H1 (cell line): ENCODE results near the gene NHLRC2. TPM values are rescaled to one million over a fixed set of nuclear protein-coding genes. Genes with fewer than 3 reads are reported as not detected.

Experiments used
- BCL11A ChIP-seq, 2 experiments: IDR thresholded peaks; one replicate each; pipeline ENCODE4 v1.6.1; 2011; ENCODE audit warnings: low read depth in 2 of 2, low read length in 2 of 2, mild to moderate bottlenecking in 2 of 2
- CEBPB ChIP-seq: IDR thresholded peaks from 2 replicates; pipeline ENCODE4 v1.6.1; 2012; ENCODE audit warnings: low read depth, low read length
- CHD7 ChIP-seq: fragments of 300-600 bp; sonication (generic); IDR thresholded peaks from 2 replicates; pipeline ENCODE4 v1.7.1; 2012; ENCODE audit warnings: low read length, moderate library complexity, mild to moderate bottlenecking, inconsistent platforms; ENCODE audit not compliant: insufficient replicate concordance
- CREB1 ChIP-seq: IDR thresholded peaks from 2 replicates; pipeline ENCODE4 v1.6.1; 2012; ENCODE audit warnings: inconsistent platforms
- EP300 ChIP-seq, 2 experiments: IDR thresholded peaks; 1 replicate in 1 of 2; 2 replicates in 1 of 2; pipeline ENCODE4 v1.6.1; 2011 to 2012; ENCODE audit warnings: low read depth in 2 of 2, low read length in 2 of 2, mild to moderate bottlenecking in 2 of 2, borderline replicate concordance in 1 of 2, inconsistent platforms in 1 of 2, moderate library complexity in 1 of 2
- POLR2A ChIP-seq, 2 experiments: IDR thresholded peaks; 1 replicate in 1 of 2; 2 replicates in 1 of 2; pipeline ENCODE4 v1.6.1; 2011; ENCODE audit warnings: low read depth in 2 of 2, low read length in 2 of 2, mild to moderate bottlenecking in 2 of 2; ENCODE audit errors: control extremely low read depth in 1 of 2
- SP1 ChIP-seq: IDR thresholded peaks from 2 replicates; pipeline ENCODE4 v1.6.1; 2011; ENCODE audit warnings: low read depth, low read length
- polyA plus RNA-seq, 7 experiments: library from polyadenylated mRNA; depleted of rRNA in 3 of 7; stranded (reverse) in 5 of 7; unstranded in 2 of 7; fragments of >200 nt in 5 of 7; fragments of 200-250 nt in 2 of 7; gene quantifications; 1 replicate in 5 of 7; 2 replicates in 1 of 7; 4 replicates in 1 of 7; pipeline versions ENCODE4 v1.2.1 to v1.2.3, GENCODE V29; 2011 to 2013; ENCODE audit warnings: missing spikeins in 2 of 7, mixed read lengths in 2 of 7
- total RNA-seq: library from RNA; stranded (reverse); fragmentation: NEBNext Ultra II Directional; extraction: Animal tissue kit (Norgen Biotek cat#: 25700); gene quantifications from 2 replicates; pipeline ENCODE4 v1.2.1, GENCODE V29; 2021
- TF ChIP-seq, protein P1 (sequence below): IDR thresholded peaks from 2 replicates; pipeline ENCODE4 v1.6.1; 2012; ENCODE audit warnings: inconsistent platforms

NHLRC2 gene
- total and polyA plus RNA-seq, 2 of the 8 experiments (the other 6 are each of a cell fraction or from before 2014, with no cell fraction given) = 4.9 to 25.6 TPM

GRCh38 chr10:113965683-113966082 is 111.2 kb downstream of the NHLRC2 start (continued):
- TF ChIP-seq SP1 = no peak
- TF ChIP-seq CEBPB = no peak
- TF ChIP-seq, protein P1, sequence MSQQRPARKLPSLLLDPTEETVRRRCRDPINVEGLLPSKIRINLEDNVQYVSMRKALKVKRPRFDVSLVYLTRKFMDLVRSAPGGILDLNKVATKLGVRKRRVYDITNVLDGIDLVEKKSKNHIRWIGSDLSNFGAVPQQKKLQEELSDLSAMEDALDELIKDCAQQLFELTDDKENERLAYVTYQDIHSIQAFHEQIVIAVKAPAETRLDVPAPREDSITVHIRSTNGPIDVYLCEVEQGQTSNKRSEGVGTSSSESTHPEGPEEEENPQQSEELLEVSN = no peak
- no peak for TF ChIP-seq POLR2A (IDR thresholded peaks at IDR 0.05; ENCODE audit: control extremely low read depth in 1 of 2, low read depth in 2 of 2, low read length in 2 of 2)
- TF ChIP-seq BCL11A (IDR thresholded peaks at IDR 0.05; ENCODE audit: low read depth in 2 of 2, low read length in 2 of 2) = no peak
- no peak for TF ChIP-seq CREB1
- no peak for TF ChIP-seq CHD7
- TF ChIP-seq EP300 (IDR thresholded peaks at IDR 0.05; ENCODE audit: borderline replicate concordance in 1 of 2, low read depth in 2 of 2, low read length in 2 of 2) = no peak
